Stimulated activated naive CD4-positive, alpha-beta T cell (primary cell): ENCODE measurements around the gene EOGT.

ENCODE experiments used
- DNase-seq, 6 experiments: peaks; one replicate each; lab custom pipeline; 2025; lab: John Stamatoyannopoulos, UW

The EOGT gene

GRCh38 chr3:69013253-69014021 is at the start of gene EOGT:
EOGT (minus strand) TSS chr3:69013684; CDS start chr3:69009846, 3,838 bp downstream.
- peak; percentile 54 to 71 (median 64) for DNase-seq

DNA sequence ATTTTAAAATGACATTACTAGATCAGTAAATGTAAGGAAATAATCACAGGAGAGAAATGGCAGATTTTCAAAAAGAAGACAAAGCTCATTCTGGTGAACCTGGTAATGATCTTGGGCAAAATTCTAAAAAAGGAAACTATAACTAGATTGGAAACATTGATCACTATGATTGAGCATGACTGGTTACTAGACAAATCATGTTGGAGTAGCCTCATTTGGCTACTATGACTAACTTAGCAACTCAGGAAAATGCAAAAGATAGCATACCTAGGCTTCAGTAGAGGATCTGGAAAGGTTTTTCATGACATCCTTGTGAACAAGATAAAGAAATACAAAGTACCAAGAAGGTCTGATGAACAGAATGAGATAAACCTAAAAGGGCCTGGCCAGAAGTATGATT is 46.2 kb upstream of the EOGT start:
- DNase-seq: no peak

GRCh38 chr3:69058947-69059224 is 45.4 kb upstream of the EOGT start:
- no peak for DNase-seq

- peak in 3 of 6 experiments; percentile 22 to 51 (median 49) for DNase-seq
These were observed 44.9 kb upstream of the EOGT start for GRCh38 chr3:69058180-69058946.

GRCh38 chr3:69052472-69052898 is 39.0 kb upstream of the EOGT start:
- DNase-seq: no peak

GRCh38 chr3:69051756-69052471 is 38.4 kb upstream of the EOGT start, which contains the start of gene TMF1:
TMF1 (minus strand) TSS chr3:69052333; CDS start chr3:69052086, 247 bp downstream.
- no peak for DNase-seq

GRCh38 chr3:69048990-69049389 is 35.5 kb upstream of the EOGT start:
- DNase-seq: no peak

DNA sequence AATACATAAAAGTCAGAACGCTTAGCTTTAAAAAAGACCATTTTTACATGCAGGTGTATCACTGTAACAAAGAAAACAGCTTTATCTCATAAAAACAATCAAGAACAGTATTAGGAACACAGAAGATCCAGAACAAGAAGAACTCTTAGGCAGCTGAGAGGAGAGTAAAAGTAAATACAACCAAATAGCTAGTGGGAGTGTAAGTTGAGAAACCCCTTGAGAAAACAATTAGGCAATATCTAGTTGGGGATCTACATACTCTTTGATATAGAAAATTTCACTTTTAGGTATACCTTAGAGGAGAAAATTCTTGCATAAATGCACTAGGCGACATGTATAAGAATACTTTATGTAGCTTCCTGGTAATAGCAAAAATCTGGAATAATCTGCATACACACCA is 31.1 kb upstream of the EOGT start:
- DNase-seq: no peak

GRCh38 chr3:69033470-69033869 is 20.0 kb upstream of the EOGT start:
- no peak for DNase-seq

- DNase-seq: no peak
These were observed 19.3 kb upstream of the EOGT start for GRCh38 chr3:69032737-69033136.

GRCh38 chr3:69032142-69032541 is 18.7 kb upstream of the EOGT start:
- DNase-seq: no peak

DNA sequence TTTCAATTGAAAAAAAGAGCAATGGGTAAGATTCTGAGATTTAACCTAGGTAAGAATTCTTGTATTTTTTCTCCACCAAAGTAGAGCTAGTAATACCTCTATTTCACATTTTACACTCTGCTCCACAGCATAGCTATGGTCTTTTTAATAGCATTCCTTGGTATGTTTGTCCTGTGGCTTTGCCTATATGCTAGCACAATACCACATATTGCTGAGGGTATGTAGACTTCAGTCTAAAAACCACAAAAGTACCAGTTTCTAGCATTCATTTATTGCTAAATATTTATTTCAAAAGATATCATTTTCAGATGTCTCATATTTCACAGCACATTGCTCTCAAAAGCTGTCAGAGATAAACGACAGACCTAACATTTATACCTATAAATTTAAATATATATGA is 18.2 kb upstream of the EOGT start:
- DNase-seq: no peak

DNA sequence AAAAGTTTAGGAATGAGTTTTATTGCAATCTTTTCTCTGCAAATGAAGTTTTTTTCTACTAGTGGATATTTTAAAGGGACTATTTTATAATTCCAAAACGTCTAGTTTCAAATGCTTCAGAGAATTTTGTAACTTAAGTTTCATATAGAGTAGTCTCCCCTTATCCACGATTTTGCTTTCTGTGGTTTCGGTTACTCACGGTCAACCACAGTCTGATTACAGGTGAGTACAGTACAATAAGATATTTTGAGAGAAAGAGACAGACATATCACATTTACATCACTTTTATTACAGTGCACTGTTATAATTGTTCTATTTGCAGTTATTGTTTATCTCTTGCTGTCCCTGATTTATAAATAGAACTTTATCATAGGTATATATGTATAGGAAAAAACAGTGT is 7.4 kb upstream of the EOGT start:
- no peak for DNase-seq

- no peak for DNase-seq
These were observed 6.9 kb upstream of the EOGT start for GRCh38 chr3:69020424-69020823.

DNA sequence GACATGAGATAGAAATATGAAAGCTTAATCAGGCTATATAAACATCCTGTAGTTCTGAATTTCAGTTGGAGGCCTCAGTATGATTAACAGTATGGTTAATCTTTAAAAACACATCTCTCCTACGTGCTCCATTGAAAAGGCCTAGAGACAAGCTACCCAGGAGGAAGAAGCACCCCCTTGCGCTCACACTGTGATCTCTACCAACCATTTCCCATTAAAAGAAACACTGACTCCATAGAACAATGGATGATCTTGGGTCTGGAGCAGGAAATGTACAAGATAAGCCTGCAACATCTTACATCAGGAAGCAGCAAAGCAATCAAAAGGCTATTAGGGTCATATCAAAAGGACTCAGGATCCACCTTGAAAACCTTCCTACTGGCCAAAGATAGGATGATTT is 3.4 kb upstream of the EOGT start:
- no peak for DNase-seq

- DNase-seq: no peak
These were observed 2.6 kb upstream of the EOGT start for GRCh38 chr3:69016102-69016501.

- DNase-seq: no peak
These were observed 617 bp upstream of the EOGT start for GRCh38 chr3:69014022-69014580.

DNA sequence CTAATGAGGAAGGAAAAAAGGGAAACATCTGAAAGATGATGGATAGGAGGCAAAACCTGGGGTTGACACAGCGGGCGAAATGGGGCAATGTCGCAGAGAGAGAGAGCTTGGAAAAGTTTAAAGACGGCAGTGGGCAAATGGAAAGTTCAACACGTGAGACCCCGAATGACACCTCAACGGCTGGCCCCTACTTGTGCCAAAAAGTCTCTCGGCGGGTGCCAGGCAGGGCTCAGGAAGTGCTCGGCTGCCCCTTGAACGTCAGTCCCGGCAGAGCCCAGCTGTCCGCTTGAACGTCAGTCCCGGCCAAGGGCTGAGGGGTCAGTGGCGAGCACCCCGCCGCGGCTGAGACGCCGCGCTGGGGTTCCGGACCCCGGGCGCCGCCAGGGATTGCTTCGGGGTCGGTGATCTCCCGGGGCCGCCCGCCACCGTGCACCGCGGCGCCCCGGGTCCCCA is 658 bp downstream of the EOGT start:
- DNase-seq: no peak

GRCh38 chr3:69012100-69012799 is 1.2 kb downstream of the EOGT start:
- no peak for DNase-seq

DNA sequence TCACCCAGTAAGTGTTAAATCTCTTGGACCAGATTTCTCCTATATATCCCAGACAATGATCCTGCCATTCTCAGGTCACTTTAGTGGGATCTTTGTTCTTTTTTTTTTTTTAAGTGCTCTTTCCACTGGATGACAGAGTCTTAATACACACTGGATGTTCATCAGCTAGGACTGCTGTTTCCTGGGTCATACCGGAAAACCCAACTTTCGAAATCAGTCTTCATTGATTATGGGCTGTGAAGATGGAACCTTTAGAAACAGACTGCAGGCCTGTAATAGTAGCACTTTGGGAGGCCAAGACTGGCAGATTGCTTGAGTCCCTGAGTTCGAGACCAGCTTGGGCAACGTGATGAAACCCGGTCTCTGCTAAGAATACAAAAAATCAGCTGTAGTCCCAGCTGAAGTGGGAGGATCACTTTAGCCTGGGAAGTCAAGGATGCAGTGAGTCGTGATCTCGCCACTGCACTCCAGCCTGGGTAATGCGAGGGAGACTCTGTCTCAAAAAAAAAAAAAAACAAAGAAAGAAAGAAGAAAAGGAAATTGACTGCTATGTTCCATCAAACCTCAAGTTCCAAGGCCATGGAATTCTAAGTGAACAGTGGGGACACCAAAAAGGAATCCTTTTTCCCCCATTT is 2.3 kb downstream of the EOGT start:
- no peak for DNase-seq
